ENCODE data around the gene ADAMTS8. TPM values are rescaled to one million over a fixed set of nuclear protein-coding genes. Genes with fewer than 3 reads are reported as not detected.

ADAMTS8 gene
- total RNA-seq, 2 experiments from 2014 or later, result not detected

- intact Hi-C loops (cut with micrococcal nuclease), result no loop called here
- CTCF ChIA-PET, result interaction anchor here (0.6 kb wide), 1 partner anchor 223 kb away, joined by 3 read pairs; no protein-coding TSS in a partner anchor
- peaks cover 14% of the 10 kb centered on the region for H3K27me3 Mint-ChIP-seq (ENCODE audit: low read depth)
These were observed 31.4 kb downstream of the ADAMTS8 start for GRCh38 chr11:130396965-130397364.

GRCh38 chr11:130394615-130395014 lies 33.8 kb downstream of the ADAMTS8 start:
- peaks cover 3% of the 10 kb centered on the region for H3K27me3 Mint-ChIP-seq (ENCODE audit: low read depth)
- no peaks in the 10 kb centered on the region for H3K36me3 Mint-ChIP-seq (ENCODE audit: low read depth)
- no peak overlapping the region for H3K4me3 Mint-ChIP-seq
- no peak overlapping the region for H3K27ac Mint-ChIP-seq
- intact Hi-C loops (cut with micrococcal nuclease), result no loop called here
- CTCF ChIA-PET, result interaction anchor here (0.6 to 1.2 kb wide), 2 partner anchors 50 to 78 kb away, joined by 3 read pairs; no protein-coding TSS in a partner anchor
- H3K4me1 Mint-ChIP-seq (ENCODE audit: low read depth), result peaks cover under 1% of the 10 kb centered on the region
- no peaks in the 10 kb centered on the region for H3K9me3 Mint-ChIP-seq
- no peak for DNase-seq

More at GRCh38 chr11:130396965-130397364, 31.4 kb downstream of the ADAMTS8 start:
- H3K36me3 Mint-ChIP-seq (ENCODE audit: low read depth), result no peaks in the 10 kb centered on the region
- H3K4me1 Mint-ChIP-seq (ENCODE audit: low read depth), result peaks cover 11% of the 10 kb centered on the region
- H3K9me3 Mint-ChIP-seq, result no peaks in the 10 kb centered on the region
- H3K4me3 Mint-ChIP-seq, result no peak overlapping the region
- H3K27ac Mint-ChIP-seq, result no peak overlapping the region
- DNase-seq, result no peak

- peaks cover 17% of the 10 kb centered on the region for H3K4me1 Mint-ChIP-seq (ENCODE audit: low read depth)
- DNase-seq, result no peak
- no peak overlapping the region for H3K27ac Mint-ChIP-seq
- H3K4me3 Mint-ChIP-seq, result no peak overlapping the region
- intact Hi-C loops (cut with micrococcal nuclease), result no loop called here
- CTCF ChIA-PET, result no interaction called here
- no peaks in the 10 kb centered on the region for H3K9me3 Mint-ChIP-seq
- no peaks in the 10 kb centered on the region for H3K36me3 Mint-ChIP-seq (ENCODE audit: low read depth)
- H3K27me3 Mint-ChIP-seq (ENCODE audit: low read depth), result no peaks in the 10 kb centered on the region
These were observed 36.7 kb downstream of the ADAMTS8 start for GRCh38 chr11:130391711-130392110.

GRCh38 chr11:130390071-130390758 lies 38.2 kb downstream of the ADAMTS8 start:
- Mint-ChIP-seq H3K27ac (no peak overlapping the region), H3K4me3 (no peak overlapping the region), H3K27me3 (ENCODE audit: low read depth) (no peaks in the 10 kb centered on the region)

GRCh38 chr11:130389335-130389935 lies 39.0 kb downstream of the ADAMTS8 start:
- Mint-ChIP-seq H3K4me3 (no peak overlapping the region), H3K27me3 (ENCODE audit: low read depth) (no peaks in the 10 kb centered on the region), H3K4me1 (ENCODE audit: low read depth) (peaks cover 17% of the 10 kb centered on the region), H3K9me3 (no peaks in the 10 kb centered on the region), H3K27ac (no peak overlapping the region), H3K36me3 (ENCODE audit: low read depth) (no peaks in the 10 kb centered on the region)
- intact Hi-C loops (cut with micrococcal nuclease), result loop anchor here (1.0 kb wide), 2 partner anchors 74 to 176 kb away; no protein-coding TSS in a partner anchor
- CTCF ChIA-PET, result interaction anchor here (0.9 to 1.1 kb wide), 2 partner anchors 177 to 473 kb away, joined by 3 to 4 read pairs; no protein-coding TSS in a partner anchor
- DNase-seq, result no peak

More at GRCh38 chr11:130390071-130390758, 38.2 kb downstream of the ADAMTS8 start:
- intact Hi-C loops (cut with micrococcal nuclease), result no loop called here
- Mint-ChIP-seq H3K4me1 (ENCODE audit: low read depth) (peaks cover 17% of the 10 kb centered on the region), H3K9me3 (no peaks in the 10 kb centered on the region), H3K36me3 (ENCODE audit: low read depth) (no peaks in the 10 kb centered on the region)
- DNase-seq, result no peak
- CTCF ChIA-PET, result interaction anchor here (0.9 to 1.1 kb wide), 2 partner anchors 178 to 472 kb away, joined by 3 to 4 read pairs; no protein-coding TSS in a partner anchor

- H3K4me1 Mint-ChIP-seq (ENCODE audit: low read depth), result peaks cover 17% of the 10 kb centered on the region
- H3K4me3 Mint-ChIP-seq, result peak overlapping the region; percentile 30
- CTCF ChIA-PET, result no interaction called here
- peak; percentile 35 for DNase-seq
- no peak overlapping the region for H3K27ac Mint-ChIP-seq
- intact Hi-C loops (cut with micrococcal nuclease), result loop anchor here (1.0 kb wide), 2 partner anchors 73 to 175 kb away; no protein-coding TSS in a partner anchor
- H3K27me3 Mint-ChIP-seq (ENCODE audit: low read depth), result no peaks in the 10 kb centered on the region
- H3K9me3 Mint-ChIP-seq, result no peaks in the 10 kb centered on the region
- no peaks in the 10 kb centered on the region for H3K36me3 Mint-ChIP-seq (ENCODE audit: low read depth)
These were observed 39.7 kb downstream of the ADAMTS8 start for GRCh38 chr11:130388607-130389205.

- Mint-ChIP-seq H3K4me1 (ENCODE audit: low read depth) (peaks cover 17% of the 10 kb centered on the region), H3K9me3 (no peaks in the 10 kb centered on the region), H3K27me3 (ENCODE audit: low read depth) (no peaks in the 10 kb centered on the region), H3K36me3 (ENCODE audit: low read depth) (no peaks in the 10 kb centered on the region), H3K4me3 (no peak overlapping the region), H3K27ac (no peak overlapping the region)
- intact Hi-C loops (cut with micrococcal nuclease), result no loop called here
- CTCF ChIA-PET, result interaction anchor here (1.0 kb wide), 1 partner anchor 254 kb away, joined by 4 read pairs; no protein-coding TSS in a partner anchor
- no peak for DNase-seq
These were observed 42.4 kb downstream of the ADAMTS8 start for GRCh38 chr11:130386056-130386455.

GRCh38 chr11:130383344-130384211 lies 44.8 kb downstream of the ADAMTS8 start:
- H3K9me3 Mint-ChIP-seq, result no peaks in the 10 kb centered on the region
- no peaks in the 10 kb centered on the region for H3K27me3 Mint-ChIP-seq (ENCODE audit: low read depth)
- no peak for DNase-seq
- H3K4me3 Mint-ChIP-seq, result no peak overlapping the region
- no peak overlapping the region for H3K27ac Mint-ChIP-seq
- intact Hi-C loops (cut with micrococcal nuclease), result no loop called here
- H3K36me3 Mint-ChIP-seq (ENCODE audit: low read depth), result no peaks in the 10 kb centered on the region
- CTCF ChIA-PET, result interaction anchor here (0.5 to 1.1 kb wide), 2 partner anchors 9 to 394 kb away, joined by 3 to 6 read pairs; no protein-coding TSS in a partner anchor
- peaks cover 7% of the 10 kb centered on the region for H3K4me1 Mint-ChIP-seq (ENCODE audit: low read depth)

- H3K4me1 Mint-ChIP-seq (ENCODE audit: low read depth), result no peaks in the 10 kb centered on the region
- H3K27me3 Mint-ChIP-seq (ENCODE audit: low read depth), result no peaks in the 10 kb centered on the region
- DNase-seq, result no peak
- CTCF ChIA-PET, result no interaction called here
- no peaks in the 10 kb centered on the region for H3K36me3 Mint-ChIP-seq (ENCODE audit: low read depth)
- no peaks in the 10 kb centered on the region for H3K9me3 Mint-ChIP-seq
- H3K4me3 Mint-ChIP-seq, result no peak overlapping the region
- intact Hi-C loops (cut with micrococcal nuclease), result no loop called here
- no peak overlapping the region for H3K27ac Mint-ChIP-seq
These were observed 47.1 kb downstream of the ADAMTS8 start for GRCh38 chr11:130381317-130381716.

GRCh38 chr11:130380778-130381177 lies 47.6 kb downstream of the ADAMTS8 start:
- CTCF ChIA-PET, result no interaction called here
- H3K4me3 Mint-ChIP-seq, result no peak overlapping the region
- H3K36me3 Mint-ChIP-seq (ENCODE audit: low read depth), result no peaks in the 10 kb centered on the region
- H3K27me3 Mint-ChIP-seq (ENCODE audit: low read depth), result no peaks in the 10 kb centered on the region
- no peaks in the 10 kb centered on the region for H3K4me1 Mint-ChIP-seq (ENCODE audit: low read depth)
- H3K9me3 Mint-ChIP-seq, result no peaks in the 10 kb centered on the region
- DNase-seq, result no peak
- intact Hi-C loops (cut with micrococcal nuclease), result no loop called here
- H3K27ac Mint-ChIP-seq, result no peak overlapping the region

GRCh38 chr11:130379276-130379675 lies 49.1 kb downstream of the ADAMTS8 start:
- Mint-ChIP-seq H3K27me3 (ENCODE audit: low read depth) (no peaks in the 10 kb centered on the region), H3K27ac (no peak overlapping the region), H3K4me1 (ENCODE audit: low read depth) (no peaks in the 10 kb centered on the region), H3K36me3 (ENCODE audit: low read depth) (no peaks in the 10 kb centered on the region), H3K9me3 (no peaks in the 10 kb centered on the region), H3K4me3 (no peak overlapping the region)
- no peak for DNase-seq
- CTCF ChIA-PET, result interaction anchor here (1.0 kb wide), 1 partner anchor 149 kb away, joined by 3 read pairs; no protein-coding TSS in a partner anchor
- intact Hi-C loops (cut with micrococcal nuclease), result no loop called here
